HG03558 (cell line): ENCODE measurements around the gene CACFD1.

Source experiments
- ATAC-seq: cut with Tn5 transposase; IDR thresholded peaks from one replicate; pipeline ENCODE4 v1.9.1; 2021; ENCODE audit warnings: moderate number of reproducible peaks; ENCODE audit not compliant: unreplicated experiment; ENCODE audit errors: extremely low read depth

Gene CACFD1

GRCh38 chr9:133461975-133462374, 2.2 kb downstream of the CACFD1 start:
- no peak for ATAC-seq

- ATAC-seq: no peak
Measured at GRCh38 chr9:133463234-133463863, 3.6 kb downstream of the CACFD1 start.

- ATAC-seq: no peak
Measured at GRCh38 chr9:133463864-133464615, 4.3 kb downstream of the CACFD1 start.

GRCh38 chr9:133464638-133465037, 4.9 kb downstream of the CACFD1 start:
- ATAC-seq: no peak

- ATAC-seq: no peak
Measured at GRCh38 chr9:133465984-133466383, 6.2 kb downstream of the CACFD1 start.

GRCh38 chr9:133467101-133467500, 7.3 kb downstream of the CACFD1 start:
- no peak for ATAC-seq

GRCh38 chr9:133468374-133468773, 8.6 kb downstream of the CACFD1 start:
- no peak for ATAC-seq

- ATAC-seq: no peak
Measured at GRCh38 chr9:133468777-133469421, 9.1 kb downstream of the CACFD1 start.

- ATAC-seq: no peak
Measured at GRCh38 chr9:133470427-133470924, 10.7 kb downstream of the CACFD1 start.

- ATAC-seq: no peak
Measured at GRCh38 chr9:133470988-133471387, 11.2 kb downstream of the CACFD1 start.

GRCh38 chr9:133471551-133472276, 11.9 kb downstream of the CACFD1 start:
- ATAC-seq: no peak

GRCh38 chr9:133472277-133472645, 12.5 kb downstream of the CACFD1 start:
- ATAC-seq: no peak

- ATAC-seq: no peak
Measured at GRCh38 chr9:133472753-133473378, 13.1 kb downstream of the CACFD1 start.

GRCh38 chr9:133473743-133474142, 14.0 kb downstream of the CACFD1 start:
- no peak for ATAC-seq

GRCh38 chr9:133474215-133474614, 14.4 kb downstream of the CACFD1 start:
- no peak for ATAC-seq

- no peak for ATAC-seq
Measured at GRCh38 chr9:133474853-133475252, 15.1 kb downstream of the CACFD1 start.

- ATAC-seq: no peak
Measured at GRCh38 chr9:133475292-133476012, 15.7 kb downstream of the CACFD1 start.

- no peak for ATAC-seq
Measured at GRCh38 chr9:133476036-133476931, 16.5 kb downstream of the CACFD1 start.

- no peak for ATAC-seq
Measured at GRCh38 chr9:133476941-133477340, 17.2 kb downstream of the CACFD1 start.
